Activated CD8-positive, alpha-beta memory T cell treated with anti-CD3 and anti-CD28 coated beads, Interleukin-2, amount 10 ng/mL, durations not matched to agents 7 days and 5 days (primary cell): Measurements from ENCODE around the gene ZSCAN2. TPM values are rescaled to one million over a fixed set of nuclear protein-coding genes. Genes with fewer than 3 reads are reported as not detected.

Experiments used
- ATAC-seq: fragments of 150-1000 bp; cut with Tn5 transposase; one replicate; pipeline ENCODE4 v1.10.0; 2021; ENCODE audit warnings: moderate library complexity
- CTCF ChIA-PET: fragments of 350-600 bp; sonication (Branson Sonifier 250); formaldehyde crosslinking; loops from one replicate; lab custom pipeline; 2021; ENCODE audit warnings: antibody characterized with exemption; lab: Charles Lee
- DNase-seq: peaks from one replicate; pipeline ENCODE4 v3.0.0-alpha.2; 2020
- H3K27ac Mint-ChIP-seq: one replicate; pipeline ENCODE4 v1.8.0; 2021; ENCODE audit warnings: mild to moderate bottlenecking, mixed read lengths
- H3K27me3 Mint-ChIP-seq: one replicate; pipeline ENCODE4 v1.8.0; 2021; ENCODE audit warnings: mixed read lengths
- H3K36me3 Mint-ChIP-seq: one replicate; pipeline ENCODE4 v1.8.0; 2021; ENCODE audit warnings: mild to moderate bottlenecking, mixed read lengths
- H3K4me1 Mint-ChIP-seq: one replicate; pipeline ENCODE4 v1.8.0; 2021; ENCODE audit warnings: mixed read lengths
- H3K4me3 Mint-ChIP-seq: one replicate; pipeline ENCODE4 v1.8.0; 2021; ENCODE audit warnings: mild to moderate bottlenecking, moderate library complexity, mixed read lengths
- H3K9me3 Mint-ChIP-seq: one replicate; pipeline ENCODE4 v1.8.0; 2022; ENCODE audit warnings: low read depth, mixed read lengths
- total RNA-seq, 2 experiments: library from RNA; stranded (reverse); gene quantifications; one replicate each; pipeline ENCODE4 v1.2.3, GENCODE V29; 2021

Gene ZSCAN2
- total RNA-seq, 2 experiments from 2014 or later: 8.6 to 12.9 TPM

DNA sequence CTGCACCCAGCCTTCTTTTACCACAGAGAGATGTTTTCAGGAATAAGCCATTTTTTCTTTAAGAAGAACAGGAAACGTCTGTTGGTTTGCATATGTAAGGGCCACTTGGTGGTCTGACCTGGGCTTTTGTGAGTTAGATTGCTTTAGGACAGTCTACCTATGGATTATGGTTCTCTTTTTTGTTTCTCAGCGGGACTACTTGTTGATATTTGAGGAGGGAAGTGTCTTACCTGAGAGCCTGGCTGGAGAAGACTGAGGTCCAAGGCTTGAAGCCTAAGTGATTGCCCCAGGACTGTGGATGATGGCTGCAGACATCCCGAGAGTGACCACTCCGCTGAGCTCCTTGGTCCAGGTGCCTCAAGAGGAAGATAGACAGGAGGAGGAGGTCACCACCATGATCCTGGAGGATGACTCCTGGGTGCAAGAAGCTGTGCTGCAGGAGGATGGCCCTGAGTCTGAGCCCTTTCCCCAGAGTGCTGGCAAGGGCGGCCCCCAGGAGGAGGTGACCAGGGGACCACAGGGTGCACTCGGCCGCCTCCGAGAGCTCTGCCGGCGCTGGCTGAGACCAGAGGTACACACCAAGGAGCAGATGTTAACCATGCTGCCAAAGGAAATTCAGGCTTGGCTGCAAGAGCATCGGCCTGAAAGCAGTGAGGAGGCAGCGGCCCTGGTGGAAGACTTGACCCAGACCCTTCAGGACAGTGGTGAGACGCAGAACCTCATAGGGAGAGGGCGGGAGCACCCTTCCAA, 3.0 kb downstream of the ZSCAN2 start:
- CTCF ChIA-PET: interaction anchor here (1.5 kb wide), 1 partner anchor 27 kb away, joined by 4 read pairs; no protein-coding TSS in a partner anchor
- H3K9me3 Mint-ChIP-seq: no peaks in the 10 kb centered on the region
- no peaks in the 10 kb centered on the region for H3K27me3 Mint-ChIP-seq
- peak overlapping the region; percentile 16 for H3K4me3 Mint-ChIP-seq
- peaks cover 67% of the 10 kb centered on the region for H3K4me1 Mint-ChIP-seq
- no peak for DNase-seq
- ATAC-seq: no peak
- peaks cover 23% of the 10 kb centered on the region for H3K36me3 Mint-ChIP-seq
- peak overlapping the region; percentile 32 for H3K27ac Mint-ChIP-seq

DNA sequence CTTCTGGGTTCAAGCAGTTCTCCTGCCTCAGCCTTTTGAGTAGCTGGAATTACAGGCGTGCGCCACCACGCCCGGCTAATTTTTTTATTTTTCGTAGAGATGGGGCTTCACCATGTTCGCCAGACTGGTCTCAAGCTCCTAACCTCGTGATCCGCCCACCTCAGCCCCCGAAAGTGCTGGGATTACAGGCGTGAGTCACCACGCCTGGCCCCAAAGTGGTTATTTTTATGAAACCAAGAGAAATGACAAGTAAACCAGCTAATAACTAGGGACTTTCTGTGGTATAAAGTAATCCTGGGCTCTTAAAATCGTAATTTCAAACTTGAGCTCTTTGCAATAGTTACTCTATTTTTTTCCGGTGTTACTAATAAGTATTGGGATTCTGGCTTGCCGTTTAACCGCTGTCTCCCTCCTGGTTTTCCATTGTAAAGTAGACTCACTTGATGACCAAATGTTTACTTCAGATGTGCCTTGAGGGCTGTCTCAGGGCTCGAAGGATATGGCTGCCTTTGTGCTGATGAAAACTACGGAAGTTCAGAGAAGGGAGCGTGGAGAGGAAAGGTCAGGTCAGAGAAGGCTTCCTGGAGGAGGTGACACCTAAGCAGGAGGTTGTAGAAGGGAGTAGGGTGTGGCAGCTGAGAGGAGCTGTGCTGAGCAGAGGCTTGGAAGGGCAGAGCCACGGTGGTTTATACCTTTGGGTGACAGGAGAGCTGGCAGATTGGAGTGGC, 4.2 kb downstream of the ZSCAN2 start:
- peak overlapping the region; percentile 70 for H3K4me3 Mint-ChIP-seq
- peak; percentile 76 for DNase-seq
- CTCF ChIA-PET: interaction anchor here (0.7 to 1.7 kb wide), 9 partner anchors 11 to 323 kb away, joined by 3 to 8 read pairs (median 3); no protein-coding TSS in a partner anchor

DNA sequence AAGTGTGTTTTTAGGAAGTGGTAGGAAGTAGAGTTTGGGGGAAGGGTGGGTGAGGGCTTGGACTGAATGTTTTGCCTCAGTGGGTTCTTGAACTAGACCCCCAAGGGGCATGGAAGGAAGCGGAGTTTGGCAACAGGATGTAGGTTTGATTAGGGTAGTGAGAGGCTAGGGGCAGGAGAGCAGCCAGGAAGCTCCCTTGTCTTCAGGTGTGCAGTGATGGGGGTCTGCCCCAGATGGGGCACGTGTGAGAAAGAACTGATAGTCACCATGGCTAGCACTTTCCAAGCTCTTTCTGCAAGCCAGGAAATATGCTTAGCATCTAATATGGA, 4.7 kb downstream of the ZSCAN2 start:
- H3K4me1 Mint-ChIP-seq: peaks cover 56% of the 10 kb centered on the region
- peak overlapping the region; percentile 70 for H3K4me3 Mint-ChIP-seq
- H3K27ac Mint-ChIP-seq: peak overlapping the region; percentile 97
- H3K9me3 Mint-ChIP-seq: no peaks in the 10 kb centered on the region
- ATAC-seq (no peak), DNase-seq (no peak)
- H3K36me3 Mint-ChIP-seq: peaks cover 24% of the 10 kb centered on the region
- CTCF ChIA-PET: interaction anchor here (0.8 to 1.7 kb wide), 6 partner anchors 17 to 323 kb away, joined by 3 to 8 read pairs (median 4); no protein-coding TSS in a partner anchor
- no peaks in the 10 kb centered on the region for H3K27me3 Mint-ChIP-seq

More for the DNA sequence above, 4.2 kb downstream of the ZSCAN2 start:
- Mint-ChIP-seq H3K9me3 (no peaks in the 10 kb centered on the region), H3K4me1 (peaks cover 60% of the 10 kb centered on the region), H3K36me3 (peaks cover 24% of the 10 kb centered on the region), H3K27me3 (no peaks in the 10 kb centered on the region), H3K27ac (peak overlapping the region; percentile 97)
- no peak for ATAC-seq

DNA sequence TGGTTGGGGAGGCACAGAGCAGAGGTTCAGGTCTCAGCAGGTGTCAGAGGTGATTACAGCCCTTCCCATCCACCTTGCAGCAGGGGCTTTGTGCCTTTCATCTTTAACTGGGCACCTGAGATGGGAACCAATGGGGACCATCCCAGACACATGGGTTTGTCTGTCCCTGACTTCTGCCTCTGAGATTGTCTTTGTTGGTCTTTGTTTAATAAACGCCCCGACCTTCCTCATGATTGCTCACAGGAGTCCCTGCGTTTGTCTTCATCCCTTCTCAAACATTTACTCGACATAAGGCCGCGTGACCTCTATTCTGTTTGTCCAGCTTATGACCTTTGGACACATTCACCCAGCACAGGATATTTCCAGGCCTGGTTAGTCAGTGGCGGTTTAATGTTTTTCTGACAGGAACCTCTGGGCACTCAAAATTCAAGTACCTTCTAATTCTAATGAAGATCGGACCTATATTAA, 5.9 kb downstream of the ZSCAN2 start:
- no peaks in the 10 kb centered on the region for H3K27me3 Mint-ChIP-seq
- no peak for DNase-seq
- CTCF ChIA-PET: interaction anchor here (1.7 kb wide), 1 partner anchor 19 kb away, joined by 8 read pairs; no protein-coding TSS in a partner anchor
- no peaks in the 10 kb centered on the region for H3K9me3 Mint-ChIP-seq
- ATAC-seq: no peak
- H3K4me3 Mint-ChIP-seq: no peak overlapping the region
- peaks cover 24% of the 10 kb centered on the region for H3K36me3 Mint-ChIP-seq
- peaks cover 50% of the 10 kb centered on the region for H3K4me1 Mint-ChIP-seq
- no peak overlapping the region for H3K27ac Mint-ChIP-seq

DNA sequence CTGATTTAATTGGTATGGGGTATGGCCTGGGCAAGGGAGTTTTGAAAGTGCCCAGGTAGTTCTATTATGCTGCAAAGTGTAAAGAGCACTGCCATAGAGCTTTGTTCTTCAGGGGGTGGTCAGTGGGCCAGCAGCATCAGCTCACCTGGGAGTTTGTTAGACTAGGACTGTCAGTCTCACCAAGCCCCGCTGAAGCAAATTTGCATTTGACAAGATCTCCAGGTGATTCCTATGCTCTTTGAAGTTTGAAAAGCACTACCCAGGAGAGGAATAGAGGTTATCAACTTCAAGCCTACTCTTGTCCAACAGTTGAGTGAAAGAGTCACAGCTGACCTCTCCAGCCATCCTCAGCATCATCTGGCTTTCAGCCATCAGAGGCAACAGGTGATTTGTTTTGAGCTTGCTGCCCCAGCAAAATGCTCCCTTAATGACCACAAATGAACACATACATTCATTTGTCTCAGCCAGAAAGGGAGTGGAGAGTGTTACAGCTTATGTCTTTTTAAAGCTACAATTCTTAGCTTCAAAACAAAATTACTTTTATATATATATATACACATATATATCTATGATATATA, 8.0 kb downstream of the ZSCAN2 start:
- Mint-ChIP-seq H3K36me3 (peaks cover 24% of the 10 kb centered on the region), H3K4me1 (peaks cover 34% of the 10 kb centered on the region), H3K27me3 (no peaks in the 10 kb centered on the region), H3K27ac (no peak overlapping the region), H3K4me3 (no peak overlapping the region), H3K9me3 (no peaks in the 10 kb centered on the region)
- CTCF ChIA-PET: interaction anchor here (0.7 to 1.7 kb wide), 4 partner anchors 11 to 47 kb away, joined by 3 to 7 read pairs (median 4); no protein-coding TSS in a partner anchor
- no peak for ATAC-seq
- DNase-seq: no peak

DNA sequence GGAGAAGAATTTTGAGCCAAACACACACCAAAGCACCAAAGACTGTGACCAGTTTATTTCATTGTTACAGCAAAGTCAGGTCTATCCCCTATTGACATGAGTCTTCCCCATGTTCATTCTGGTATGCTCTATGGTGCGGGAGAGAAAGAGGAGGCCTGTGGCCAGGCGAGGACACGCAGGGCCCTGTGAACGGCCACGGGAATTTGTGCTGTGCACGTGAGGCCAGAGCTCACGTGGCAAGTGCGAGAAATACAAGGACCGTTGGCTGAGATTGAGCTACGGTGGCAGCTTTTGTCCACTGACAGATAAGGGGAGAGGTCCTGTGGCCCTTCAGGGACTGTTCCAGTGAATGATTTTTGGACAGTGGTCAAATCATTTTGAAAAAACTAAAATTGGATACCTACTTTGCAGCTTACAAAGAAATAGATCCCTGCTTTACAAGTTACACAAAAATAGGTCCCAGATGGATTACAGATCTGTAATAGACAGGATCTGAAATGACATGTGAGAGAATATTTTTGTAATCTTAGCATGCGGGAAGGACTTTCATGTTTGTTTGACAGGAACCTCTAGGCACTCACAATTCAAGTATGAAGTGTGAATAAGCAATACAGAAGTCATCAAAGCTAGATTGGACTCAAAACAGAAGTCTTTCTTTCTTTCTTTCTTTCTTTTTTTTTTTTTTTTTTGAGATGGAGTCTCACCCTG, 9.2 kb downstream of the ZSCAN2 start:
- Mint-ChIP-seq H3K4me3 (no peak overlapping the region), H3K9me3 (no peaks in the 10 kb centered on the region), H3K27me3 (no peaks in the 10 kb centered on the region), H3K27ac (no peak overlapping the region), H3K4me1 (peaks cover 25% of the 10 kb centered on the region), H3K36me3 (peaks cover 24% of the 10 kb centered on the region)
- CTCF ChIA-PET: interaction anchor here (0.7 to 1.7 kb wide), 4 partner anchors 12 to 302 kb away, joined by 3 to 7 read pairs (median 4); no protein-coding TSS in a partner anchor
- ATAC-seq: no peak
- DNase-seq: no peak

DNA sequence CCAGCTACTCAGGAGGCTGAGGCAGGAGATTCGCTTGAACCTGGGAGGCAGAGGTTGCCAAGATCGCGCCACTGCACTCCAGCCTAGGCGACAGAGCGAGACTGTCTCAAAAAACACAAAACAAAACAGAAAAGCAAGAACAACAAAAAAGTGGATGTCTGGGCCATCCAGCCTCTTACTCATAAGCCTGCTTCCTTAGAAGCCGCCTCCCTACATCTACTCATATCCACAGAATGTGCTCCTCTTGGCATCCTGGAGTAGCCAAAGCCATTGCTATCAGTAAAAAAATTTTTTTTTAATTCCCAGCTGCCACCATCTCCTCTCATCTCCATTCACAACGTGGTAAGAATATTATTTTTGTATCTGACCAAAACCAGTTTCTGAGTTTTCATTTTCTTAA, 10.8 kb downstream of the ZSCAN2 start:
- ATAC-seq (no peak), DNase-seq (no peak)
- peaks cover 2% of the 10 kb centered on the region for H3K9me3 Mint-ChIP-seq
- H3K36me3 Mint-ChIP-seq: peaks cover 23% of the 10 kb centered on the region
- no peak overlapping the region for H3K27ac Mint-ChIP-seq
- H3K4me1 Mint-ChIP-seq: peaks cover 11% of the 10 kb centered on the region
- no peaks in the 10 kb centered on the region for H3K27me3 Mint-ChIP-seq
- CTCF ChIA-PET: no interaction called here
- H3K4me3 Mint-ChIP-seq: no peak overlapping the region

DNA sequence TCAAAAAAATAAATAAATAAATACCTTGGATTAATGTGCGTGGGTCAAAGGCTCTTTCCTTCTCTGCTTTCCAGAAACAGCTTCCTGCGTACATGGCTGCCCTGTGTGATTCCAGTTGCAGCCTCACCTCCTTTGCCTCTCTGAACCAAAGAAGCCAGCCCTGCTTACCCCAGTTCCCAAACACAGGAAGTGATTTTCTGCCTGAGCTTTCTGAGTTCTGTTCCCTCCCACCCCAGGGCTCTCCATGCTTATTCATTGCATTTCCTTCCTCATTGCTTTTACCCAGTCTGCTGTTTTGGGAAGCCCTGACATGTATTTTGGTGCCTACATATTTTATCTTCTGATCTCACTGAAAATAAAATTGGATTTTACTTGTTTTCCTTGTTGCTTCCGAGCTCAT, 15.4 kb downstream of the ZSCAN2 start:
- H3K9me3 Mint-ChIP-seq: peaks cover 24% of the 10 kb centered on the region
- no peaks in the 10 kb centered on the region for H3K4me1 Mint-ChIP-seq
- H3K4me3 Mint-ChIP-seq: no peak overlapping the region
- no peak for DNase-seq
- no peak for ATAC-seq
- CTCF ChIA-PET: interaction anchor here (1.0 to 2.6 kb wide), 2 partner anchors 15 to 18 kb away, joined by 4 to 6 read pairs; partner anchors contain the start of gene ZSCAN2
- peaks cover 37% of the 10 kb centered on the region for H3K36me3 Mint-ChIP-seq
- H3K27ac Mint-ChIP-seq: no peak overlapping the region
- H3K27me3 Mint-ChIP-seq: no peaks in the 10 kb centered on the region

DNA sequence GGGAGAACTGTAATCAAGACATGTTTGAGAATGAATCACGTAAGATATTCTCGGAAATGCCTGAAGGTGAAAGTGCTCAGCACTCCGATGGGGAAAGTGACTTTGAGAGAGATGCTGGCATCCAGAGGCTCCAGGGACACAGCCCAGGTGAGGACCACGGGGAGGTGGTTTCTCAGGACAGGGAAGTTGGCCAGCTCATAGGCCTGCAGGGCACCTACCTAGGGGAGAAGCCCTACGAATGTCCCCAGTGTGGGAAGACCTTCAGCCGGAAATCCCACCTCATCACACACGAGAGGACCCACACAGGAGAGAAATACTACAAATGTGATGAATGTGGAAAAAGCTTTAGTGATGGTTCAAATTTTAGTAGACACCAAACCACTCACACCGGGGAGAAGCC, 19.8 kb downstream of the ZSCAN2 start:
- Mint-ChIP-seq H3K36me3 (peaks cover 55% of the 10 kb centered on the region), H3K4me3 (no peak overlapping the region), H3K27ac (no peak overlapping the region)

DNA sequence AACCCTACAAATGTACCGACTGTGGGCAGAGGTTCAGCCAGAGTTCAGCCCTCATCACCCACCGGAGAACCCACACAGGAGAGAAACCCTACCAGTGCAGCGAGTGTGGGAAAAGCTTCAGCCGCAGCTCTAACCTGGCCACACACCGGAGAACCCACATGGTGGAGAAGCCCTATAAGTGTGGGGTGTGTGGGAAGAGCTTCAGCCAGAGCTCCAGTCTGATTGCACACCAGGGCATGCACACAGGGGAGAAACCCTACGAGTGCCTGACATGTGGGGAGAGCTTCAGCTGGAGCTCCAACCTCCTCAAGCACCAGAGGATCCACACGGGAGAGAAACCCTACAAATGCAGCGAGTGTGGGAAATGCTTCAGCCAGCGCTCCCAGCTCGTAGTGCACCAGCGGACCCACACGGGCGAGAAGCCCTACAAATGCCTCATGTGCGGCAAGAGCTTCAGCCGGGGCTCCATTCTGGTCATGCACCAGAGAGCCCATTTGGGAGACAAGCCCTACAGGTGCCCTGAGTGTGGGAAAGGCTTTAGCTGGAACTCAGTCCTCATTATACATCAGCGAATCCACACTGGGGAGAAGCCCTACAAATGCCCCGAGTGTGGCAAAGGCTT, 20.7 kb downstream of the ZSCAN2 start:
- Mint-ChIP-seq H3K9me3 (peaks cover 30% of the 10 kb centered on the region), H3K4me3 (no peak overlapping the region), H3K36me3 (peaks cover 53% of the 10 kb centered on the region), H3K4me1 (no peaks in the 10 kb centered on the region), H3K27ac (no peak overlapping the region), H3K27me3 (no peaks in the 10 kb centered on the region)
- DNase-seq (no peak), ATAC-seq (no peak)
- CTCF ChIA-PET: interaction anchor here (0.8 to 1.5 kb wide), 3 partner anchors 9 to 23 kb away, joined by 3 to 7 read pairs (median 3); no protein-coding TSS in a partner anchor

More for the DNA sequence above, 19.8 kb downstream of the ZSCAN2 start:
- Mint-ChIP-seq H3K9me3 (peaks cover 32% of the 10 kb centered on the region), H3K27me3 (no peaks in the 10 kb centered on the region), H3K4me1 (no peaks in the 10 kb centered on the region)
- ATAC-seq: no peak
- DNase-seq: no peak
- CTCF ChIA-PET: interaction anchor here (0.8 to 1.2 kb wide), 2 partner anchors 10 to 22 kb away, joined by 3 to 7 read pairs; no protein-coding TSS in a partner anchor

DNA sequence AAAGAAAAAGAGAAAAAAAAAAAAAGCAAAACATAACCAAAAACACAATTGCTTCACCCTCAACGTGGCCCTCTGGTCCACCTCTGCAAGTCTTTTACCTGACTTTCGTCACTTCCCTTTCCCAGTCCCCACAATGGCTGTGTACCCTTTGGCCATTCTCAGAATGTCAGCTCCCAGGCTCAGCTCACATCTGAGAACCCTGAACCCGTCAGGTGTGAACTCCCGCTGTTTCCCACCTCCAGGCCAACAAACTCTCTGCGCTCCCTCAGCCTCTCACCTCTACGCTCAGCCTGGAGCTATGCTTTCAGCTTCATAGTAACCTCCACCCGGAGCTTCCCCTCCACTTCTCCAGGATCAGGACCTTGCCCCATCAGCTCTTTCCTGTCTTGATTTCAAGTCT, 23.6 kb downstream of the ZSCAN2 start:
- no peaks in the 10 kb centered on the region for H3K27me3 Mint-ChIP-seq
- DNase-seq (no peak), ATAC-seq (no peak)
- peaks cover 25% of the 10 kb centered on the region for H3K9me3 Mint-ChIP-seq
- H3K4me3 Mint-ChIP-seq: no peak overlapping the region
- peaks cover under 1% of the 10 kb centered on the region for H3K4me1 Mint-ChIP-seq
- no peak overlapping the region for H3K27ac Mint-ChIP-seq
- H3K36me3 Mint-ChIP-seq: peaks cover 44% of the 10 kb centered on the region
- CTCF ChIA-PET: interaction anchor here (1.5 to 1.7 kb wide), 2 partner anchors 10 to 23 kb away, joined by 3 read pairs; no protein-coding TSS in a partner anchor

DNA sequence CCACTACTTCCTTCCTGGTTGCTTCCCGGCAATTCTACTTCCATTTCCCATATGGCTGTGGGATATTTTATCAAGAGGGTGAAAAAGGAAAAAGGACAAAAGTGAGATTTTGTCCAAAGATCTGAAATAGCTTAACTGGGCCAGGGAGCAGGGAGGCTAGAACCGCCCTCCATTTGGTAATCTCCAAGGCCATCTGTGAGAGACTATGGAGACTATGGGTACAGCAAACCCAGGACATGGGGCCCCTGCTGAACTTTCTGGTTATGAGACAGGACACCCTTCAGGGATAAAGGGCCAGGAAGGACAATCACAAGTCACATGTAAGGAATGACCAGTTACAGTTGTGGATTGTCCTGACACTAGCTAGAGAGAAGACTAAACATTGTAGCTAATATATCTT, 24.3 kb downstream of the ZSCAN2 start:
- no peak for ATAC-seq
- no peak overlapping the region for H3K27ac Mint-ChIP-seq
- CTCF ChIA-PET: interaction anchor here (1.5 kb wide), 1 partner anchor 10 kb away, joined by 3 read pairs; no protein-coding TSS in a partner anchor

More for the DNA sequence above, 24.3 kb downstream of the ZSCAN2 start:
- peaks cover 5% of the 10 kb centered on the region for H3K4me1 Mint-ChIP-seq
- DNase-seq: no peak
- H3K27me3 Mint-ChIP-seq: no peaks in the 10 kb centered on the region
- peaks cover 19% of the 10 kb centered on the region for H3K9me3 Mint-ChIP-seq
- H3K36me3 Mint-ChIP-seq: peaks cover 36% of the 10 kb centered on the region
- no peak overlapping the region for H3K4me3 Mint-ChIP-seq
